Left cardiac atrium (tissue), 4 donors: ENCODE results near the gene GTPBP1. TPM values are rescaled to one million over a fixed set of nuclear protein-coding genes. Genes with fewer than 3 reads are reported as not detected.

Source experiments
- ATAC-seq, 2 donors: fragments of 200-7000 bp; cut with Tn5 transposase; one replicate each; pipeline ENCODE4 v1.9.1; 2020; ENCODE audit warnings: mild to moderate bottlenecking in 2 of 2, moderate library complexity in 2 of 2
- DNase-seq: peaks from one replicate; pipeline ENCODE4 v3.0.0-alpha.2; 2020
- intact Hi-C, 2 donors: fragments of 100-400 bp; cut with DNase I; formaldehyde crosslinking; loops; one replicate each; pipeline versions ENCODE4 v1.14.1 to v1.15.1; 2022 to 2023
- long read RNA-seq: library from polyadenylated mRNA; unstranded; transcript quantifications from one replicate; pipeline ENCODE4 v2.0.0, GENCODE V29; 2021
- total RNA-seq, 2 donors: library from RNA; stranded (reverse); fragmentation: NEBNext Ultra II Directional; extraction: Animal tissue kit (Norgen Biotek cat#: 25700); gene quantifications; one replicate each; pipeline ENCODE4 v1.2.1, GENCODE V29; 2021
- donor health status: DM: no; HTN: yes; CAD: no.
- donor health status: DM: no; HTN: yes; CAD: no; lungs with severe emphysema.
- donor health status: DM: yes; HTN: yes; CAD: no.
- donor health status: Dilated cardiomyopathy.

The GTPBP1 gene
- total RNA-seq: 10 to 100 TPM; 25.1 to 33.5 TPM
- long read RNA-seq, full-length matches to known transcripts: 1 of 22 reads
- long read RNA-seq, partial matches to known transcripts: 14 of 22 reads
- long read RNA-seq, other reads (novel, unspliced or antisense): 7 of 22 reads

DNA sequence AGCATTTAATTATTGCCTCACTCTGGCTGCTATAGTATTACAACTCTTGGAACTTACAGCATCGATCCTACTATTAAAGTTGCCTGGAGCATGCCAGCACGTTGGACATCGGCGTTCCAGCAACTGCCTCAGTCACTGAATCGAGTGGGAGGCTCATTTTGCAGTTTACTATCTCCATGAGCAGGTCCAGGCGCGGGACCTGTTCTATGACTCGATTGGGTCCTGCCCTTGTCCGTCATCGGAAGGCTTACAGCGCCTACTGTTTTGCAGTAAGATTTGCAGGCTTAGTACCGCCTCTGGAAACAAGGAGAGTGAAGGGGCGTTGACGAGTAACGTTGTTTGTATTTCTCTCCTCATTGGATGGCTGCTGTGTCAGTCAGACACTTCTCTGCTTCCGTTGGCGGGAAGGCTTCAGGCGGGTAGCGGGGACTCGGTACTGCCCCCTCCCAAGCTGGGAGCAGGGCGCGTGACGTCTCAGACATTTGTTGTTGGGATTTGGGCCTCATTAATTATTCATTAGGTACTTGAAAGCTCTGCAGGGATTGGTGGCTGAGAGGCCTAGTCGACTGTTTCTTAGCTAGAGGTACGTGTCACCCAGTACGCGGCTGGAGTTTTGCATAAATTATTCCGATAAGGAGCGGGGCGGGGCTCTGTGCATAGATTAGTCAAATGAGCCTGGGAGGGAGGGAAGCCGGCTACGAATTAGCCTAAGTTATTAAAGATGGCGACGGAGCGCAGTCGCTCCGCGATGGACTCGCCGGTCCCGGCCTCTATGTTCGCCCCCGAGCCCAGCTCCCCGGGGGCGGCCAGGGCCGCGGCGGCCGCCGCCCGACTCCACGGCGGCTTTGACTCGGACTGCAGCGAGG is at the start of gene GTPBP1:
TSS of gene GTPBP1 (plus strand) at position 710 of the 866 bp plus-strand sequence. CDS start at position 722, 12 bp downstream.
- ATAC-seq: peak; percentile 88 to 91
- DNase-seq: peak; percentile 98
- intact Hi-C loops: no loop called here

DNA sequence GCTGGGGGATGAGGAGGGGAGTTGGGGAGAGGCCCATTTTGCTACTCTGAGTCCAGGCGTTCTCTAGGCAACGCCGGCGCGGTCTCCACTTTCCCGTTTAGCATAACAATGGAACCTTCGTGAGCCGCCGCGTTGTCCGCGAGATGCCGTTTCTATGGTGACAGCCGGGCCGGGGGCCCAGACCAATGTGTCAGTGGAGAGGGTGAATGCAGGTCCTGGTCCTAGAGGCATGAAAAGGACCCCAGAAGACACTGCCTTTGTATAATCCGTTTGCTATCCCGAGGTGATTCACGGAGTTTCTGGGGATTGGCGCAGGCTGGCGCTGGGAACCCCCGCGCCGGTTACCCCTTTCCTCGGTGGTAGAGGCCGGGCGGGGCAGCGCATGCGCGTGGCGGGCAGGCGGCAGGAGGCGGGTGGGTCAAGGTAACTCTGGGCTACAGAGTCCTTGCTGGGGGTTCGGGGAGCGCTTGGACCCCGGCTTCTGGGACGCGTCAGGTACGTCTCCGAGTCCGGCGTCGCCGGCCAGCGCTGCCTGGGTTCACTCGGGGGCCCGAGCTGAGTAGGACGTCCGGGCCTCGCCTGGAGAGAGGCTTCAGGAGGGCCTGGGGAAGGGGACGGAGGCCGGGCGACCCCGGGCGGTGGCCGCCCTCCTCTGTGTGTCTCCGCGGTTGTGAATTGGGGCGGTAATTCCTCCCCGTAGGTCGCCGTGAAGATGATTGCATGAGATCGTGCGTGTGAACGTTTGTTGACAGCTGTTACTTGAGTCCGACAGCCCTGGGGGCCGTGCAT is 49.3 kb upstream of the GTPBP1 start, which contains the start of the genes CBY1 and FAM227A:
TSS of gene CBY1 (plus strand) at position 383 of the 789 bp plus-strand sequence. CDS start 11,417 bp downstream, outside the sequence.
TSS of gene FAM227A (minus strand) at position 137 of the 789 bp plus-strand sequence. CDS start 6,224 bp downstream, outside the sequence.
- intact Hi-C loops: no loop called here
- peak; percentile 93 for DNase-seq
- peak; percentile 96 to 98 for ATAC-seq

DNA sequence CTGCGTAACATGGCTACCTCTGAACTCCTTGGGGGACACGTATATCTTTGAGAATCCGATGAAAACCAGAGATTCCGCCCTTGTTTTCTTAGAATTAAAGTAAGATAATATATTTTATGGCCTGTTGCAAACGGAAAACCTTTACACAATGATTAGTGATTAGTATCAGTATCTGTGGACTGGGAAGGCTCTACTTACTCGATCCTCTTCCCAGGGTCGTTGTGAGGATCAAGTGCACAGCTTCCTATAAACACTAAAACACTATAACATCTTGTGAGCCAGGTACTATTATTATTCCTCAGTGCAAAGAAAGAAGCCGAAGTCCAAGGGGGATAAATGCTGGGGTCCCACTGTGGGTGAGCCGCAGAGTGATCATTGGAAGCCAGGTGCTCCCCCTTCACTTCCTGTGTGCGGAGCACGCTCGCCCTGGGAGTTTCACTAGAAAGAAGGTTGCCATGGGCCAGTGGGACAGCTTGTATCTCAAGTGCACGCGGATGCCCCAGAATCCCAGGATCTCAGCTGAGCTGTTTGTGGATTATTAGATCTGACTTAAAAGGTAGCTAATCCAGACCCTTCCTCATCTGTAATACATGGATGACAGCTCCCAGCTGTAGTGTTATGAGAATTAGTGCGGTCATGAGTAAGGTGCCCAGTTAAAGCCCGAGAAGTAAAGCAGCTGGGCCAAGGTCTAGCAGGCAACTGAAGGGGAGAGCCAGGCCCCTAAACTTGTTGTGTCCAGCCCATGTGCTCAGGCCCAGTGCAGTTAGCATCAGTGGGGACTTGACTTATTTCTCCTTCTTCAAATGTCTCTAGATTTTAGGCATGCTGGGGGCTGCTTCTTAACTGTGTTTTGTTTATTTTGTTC is 48.5 kb upstream of the GTPBP1 start:
- peak in 1 of 2 donors; percentile 5 for ATAC-seq
- intact Hi-C loops: no loop called here
- DNase-seq: no peak

DNA sequence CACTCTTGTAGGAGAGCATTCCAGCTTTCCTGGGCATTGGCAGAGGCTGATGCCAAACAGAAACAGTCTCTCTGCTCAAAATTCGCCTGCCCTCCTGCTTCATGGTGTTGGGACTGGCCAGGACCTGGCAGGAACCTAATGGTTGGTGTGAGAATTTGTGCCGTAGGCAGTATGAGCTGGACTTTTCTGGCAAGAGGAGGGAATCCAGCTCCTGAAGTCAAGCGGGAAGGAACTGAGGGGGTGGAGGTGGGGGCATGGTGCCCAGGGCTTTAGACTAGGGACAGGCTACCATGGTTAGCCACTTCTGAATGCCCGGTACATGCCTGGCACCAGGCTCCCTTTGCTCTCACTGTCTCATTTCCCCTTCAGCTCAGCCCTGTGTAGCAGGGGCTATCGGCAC is 30.9 kb upstream of the GTPBP1 start:
- intact Hi-C loops: no loop called here
- no peak for ATAC-seq
- no peak for DNase-seq

DNA sequence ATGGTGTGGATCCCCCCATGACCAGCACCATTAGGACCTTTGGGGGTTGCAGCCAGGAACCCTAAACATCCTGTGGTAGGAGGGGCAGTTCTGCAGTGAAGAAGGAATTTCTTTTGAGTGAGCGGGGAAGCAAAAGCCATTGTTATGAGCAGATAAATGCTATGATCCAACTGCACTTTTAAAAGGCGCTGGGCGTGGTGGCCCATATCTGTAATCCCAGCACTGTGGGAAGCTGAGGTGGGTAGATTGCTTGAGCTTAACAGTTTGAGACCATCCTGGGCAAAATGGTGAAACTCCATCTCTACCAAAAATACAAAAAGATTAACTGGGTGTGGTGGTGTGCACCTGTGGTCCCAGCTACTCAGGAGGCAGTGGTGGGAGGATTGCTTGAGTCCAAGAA is 29.9 kb upstream of the GTPBP1 start:
- intact Hi-C loops: no loop called here
- ATAC-seq: no peak
- no peak for DNase-seq

DNA sequence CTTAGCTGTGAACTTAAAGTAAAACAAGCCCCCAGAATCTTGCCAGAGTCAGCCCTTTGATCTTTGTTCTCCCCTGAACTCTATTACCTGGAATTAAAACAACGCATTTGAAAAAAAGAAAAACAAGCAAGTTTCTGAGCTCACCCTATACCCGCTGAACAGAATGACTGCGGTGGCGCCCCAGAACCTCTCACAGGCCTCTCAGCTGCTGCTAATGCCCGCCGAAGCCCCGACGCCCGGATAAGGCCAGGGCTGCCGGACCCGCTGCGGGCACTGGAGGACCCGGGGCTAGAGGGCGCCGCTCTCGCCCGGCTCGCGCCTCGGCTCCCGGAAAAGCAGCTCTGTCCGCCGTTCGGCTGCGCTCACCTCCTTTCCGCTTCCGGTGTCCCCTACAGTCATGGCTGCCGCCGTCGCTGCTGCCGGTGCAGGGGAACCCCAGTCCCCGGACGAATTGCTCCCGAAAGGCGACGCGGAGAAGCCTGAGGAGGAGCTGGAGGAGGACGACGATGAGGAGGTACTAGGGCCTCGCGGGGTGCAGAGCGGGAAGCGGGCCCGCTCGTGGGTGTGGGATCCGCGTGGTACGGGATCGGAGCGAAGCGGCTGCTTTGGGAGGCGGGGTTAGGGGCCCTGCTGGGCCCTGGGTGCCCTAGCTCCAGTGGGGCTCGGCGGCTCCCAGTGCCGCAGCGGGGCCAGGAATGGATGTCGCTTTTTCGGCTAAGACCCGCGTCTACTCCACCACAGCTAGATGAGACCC is 24.0 kb upstream of the GTPBP1 start, which contains the start of gene TOMM22:
TSS of gene TOMM22 (plus strand) at position 376 of the 754 bp plus-strand sequence. CDS start at position 398, 22 bp downstream.
- ATAC-seq: peak; percentile 99 to 100
- peak; percentile 92 for DNase-seq
- intact Hi-C loops: no loop called here

DNA sequence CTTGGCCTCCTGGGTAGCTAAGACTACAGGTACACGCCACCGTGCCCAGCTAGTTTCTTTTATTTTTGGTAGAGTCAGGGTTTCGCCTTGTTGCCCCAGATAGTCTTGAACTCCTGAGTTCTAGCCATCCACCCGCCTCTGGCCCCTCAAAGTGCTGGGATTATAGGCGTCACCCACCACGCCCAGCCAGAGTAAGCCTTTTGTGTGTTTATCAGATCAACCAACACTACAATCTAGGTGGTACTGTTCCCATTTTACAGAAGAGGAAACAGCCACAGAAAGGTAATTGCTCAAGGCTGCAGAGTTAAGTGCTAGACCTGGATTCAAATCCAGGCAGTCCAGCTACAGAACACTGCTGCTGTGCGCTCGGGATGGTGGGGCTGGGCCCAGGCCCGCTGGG is 20.8 kb upstream of the GTPBP1 start:
- intact Hi-C loops: no loop called here
- no peak for ATAC-seq
- no peak for DNase-seq

DNA sequence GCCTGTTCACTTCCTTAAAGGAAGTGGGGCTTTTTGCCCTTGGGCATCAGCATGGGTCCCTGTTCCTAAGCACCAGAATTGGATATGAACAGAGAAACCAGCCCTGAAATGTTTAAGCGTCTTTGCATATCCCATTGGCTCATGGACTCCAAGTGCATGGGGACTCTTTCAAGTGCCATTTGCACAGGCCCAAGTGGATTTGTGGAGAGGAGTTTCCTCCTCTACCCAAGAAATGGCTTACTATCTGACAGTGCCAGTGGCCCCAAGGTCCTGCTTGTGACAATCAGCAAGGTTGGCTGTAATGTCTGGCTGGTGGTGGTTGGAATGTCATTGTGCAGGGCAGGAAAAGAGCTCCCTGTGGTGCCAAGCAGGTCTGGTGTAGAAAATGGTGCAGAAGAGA is 20.0 kb upstream of the GTPBP1 start:
- intact Hi-C loops: no loop called here
- ATAC-seq (no peak), DNase-seq (no peak)

DNA sequence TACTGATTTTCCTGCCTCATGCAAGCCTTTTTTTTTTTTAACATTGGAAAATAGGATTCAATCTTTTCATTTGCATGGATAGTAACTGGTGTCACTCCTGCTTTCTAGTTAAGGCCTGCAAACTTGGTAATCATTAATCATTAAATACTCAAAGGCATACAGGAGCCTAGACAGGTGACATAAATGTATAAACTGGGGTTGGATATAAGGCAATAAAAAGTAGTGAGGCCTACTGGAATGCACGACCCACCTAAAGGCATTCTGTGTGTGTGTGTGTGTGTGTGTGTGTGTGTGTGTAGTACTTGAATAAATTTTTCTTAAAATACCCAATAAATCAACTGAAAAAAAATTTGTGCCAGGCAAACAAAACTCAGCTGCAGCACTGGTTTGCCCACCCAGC is 16.1 kb upstream of the GTPBP1 start:
- DNase-seq: no peak
- ATAC-seq: no peak
- intact Hi-C loops: no loop called here

DNA sequence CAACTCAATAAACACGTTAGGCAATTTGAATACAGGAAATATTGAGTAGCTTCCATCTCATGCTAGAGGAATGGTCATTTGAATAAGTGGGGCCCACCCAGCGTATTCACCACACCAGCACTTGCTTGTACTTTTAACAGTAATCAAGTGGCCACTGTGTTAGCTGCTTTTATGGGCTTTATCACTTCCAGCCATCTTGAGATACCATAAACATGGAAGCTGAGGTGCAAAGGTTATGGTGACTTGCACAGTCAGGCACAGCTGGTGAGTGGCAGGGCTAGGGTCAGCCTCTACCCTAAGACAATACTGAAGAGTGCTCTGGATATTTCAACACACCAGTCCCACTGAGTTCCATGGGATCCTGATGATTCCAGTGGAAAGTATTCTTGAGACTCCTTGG is 11.7 kb upstream of the GTPBP1 start:
- ATAC-seq (no peak), DNase-seq (no peak)
- intact Hi-C loops: no loop called here

DNA sequence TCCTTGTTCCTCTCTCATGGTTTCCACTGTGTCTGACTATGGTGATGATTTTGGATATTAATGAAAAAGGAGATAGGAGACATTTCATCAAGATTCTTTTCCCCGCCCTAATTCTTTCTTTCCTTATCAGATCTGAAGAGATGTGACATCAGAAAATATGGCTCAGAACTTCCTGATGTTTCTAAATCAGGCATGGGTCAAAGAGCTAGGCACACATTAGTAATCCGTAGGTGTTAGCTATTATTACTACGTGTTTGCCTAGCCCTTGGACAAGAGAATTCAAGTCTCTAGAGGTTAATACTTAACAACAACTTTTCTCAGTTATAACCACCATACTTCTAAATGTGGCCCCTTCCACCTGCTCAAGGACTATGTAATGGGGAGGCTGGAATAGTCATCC is 10.8 kb upstream of the GTPBP1 start:
- no peak for ATAC-seq
- no peak for DNase-seq
- intact Hi-C loops: no loop called here

DNA sequence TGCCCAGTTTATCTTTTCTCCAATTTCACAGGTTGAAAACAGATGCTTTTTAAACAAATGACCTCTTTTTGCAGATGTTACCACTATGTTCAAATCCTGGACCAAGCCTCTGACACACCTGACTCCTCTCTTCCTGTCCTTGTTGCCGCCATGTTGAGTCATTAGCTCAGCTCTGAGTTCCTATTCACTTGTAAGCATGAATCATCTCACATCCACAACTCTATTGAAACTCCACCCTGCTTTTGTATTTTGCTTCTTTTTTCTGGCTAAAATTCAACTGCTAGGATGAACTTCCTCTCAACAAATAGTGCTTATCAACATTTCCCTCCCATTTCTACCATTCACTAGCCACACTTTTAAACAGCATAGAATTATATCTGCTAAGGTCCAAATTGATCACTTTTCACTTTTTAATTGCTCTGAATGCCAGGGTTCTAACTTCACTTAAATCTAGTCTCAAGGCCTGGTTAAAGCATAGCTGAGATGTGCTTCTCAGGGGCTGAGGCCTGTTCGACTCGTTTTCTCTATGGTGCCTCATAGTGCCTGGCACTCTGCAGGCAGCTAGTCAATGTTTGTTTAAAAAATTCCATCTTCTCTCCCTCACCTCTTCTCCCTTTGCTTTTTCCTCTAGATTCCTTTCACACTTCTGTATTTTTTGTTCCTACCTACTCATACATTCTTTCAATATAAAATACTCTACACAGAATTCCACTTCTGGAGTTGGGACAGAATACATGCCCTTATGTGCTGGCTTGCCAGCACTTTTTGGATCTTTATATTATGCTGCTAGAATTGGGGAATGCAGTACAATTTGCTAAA is 8.9 kb upstream of the GTPBP1 start:
- intact Hi-C loops: no loop called here
- DNase-seq (no peak), ATAC-seq (peak in 1 of 2 donors; percentile 36)

DNA sequence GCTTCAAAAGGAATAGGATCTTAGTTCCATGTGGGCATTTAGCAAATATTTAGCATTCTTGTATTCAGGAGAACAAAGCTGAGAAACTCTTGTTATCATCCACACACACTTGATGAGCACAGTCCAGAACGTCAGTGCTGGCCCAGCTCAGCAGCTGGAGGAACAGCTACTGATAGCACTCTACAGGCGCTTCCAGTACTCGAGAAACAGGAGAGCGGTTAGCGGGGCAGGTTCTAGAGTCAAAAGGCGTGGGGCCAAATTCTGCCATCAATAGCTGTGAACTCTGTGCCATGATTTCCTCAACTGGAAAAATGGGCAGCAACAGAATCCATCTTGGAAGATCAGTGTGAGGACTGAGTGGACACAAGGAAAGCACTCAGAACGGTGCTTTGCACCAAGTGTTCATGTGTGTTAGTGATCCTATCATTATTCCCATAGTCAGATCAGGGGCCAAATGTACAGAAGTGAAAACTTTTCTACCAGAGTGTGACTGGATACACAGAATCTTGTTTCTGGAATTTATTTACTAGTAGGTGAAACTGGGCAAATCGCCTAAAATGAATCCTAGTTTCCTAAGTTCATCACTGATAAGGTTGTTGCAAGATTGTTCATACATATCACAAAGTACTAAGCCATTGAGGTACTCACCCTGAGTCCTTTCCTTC is 8.2 kb upstream of the GTPBP1 start:
- DNase-seq (peak; percentile 61), ATAC-seq (peak in 1 of 2 donors; percentile 4)
- intact Hi-C loops: no loop called here

DNA sequence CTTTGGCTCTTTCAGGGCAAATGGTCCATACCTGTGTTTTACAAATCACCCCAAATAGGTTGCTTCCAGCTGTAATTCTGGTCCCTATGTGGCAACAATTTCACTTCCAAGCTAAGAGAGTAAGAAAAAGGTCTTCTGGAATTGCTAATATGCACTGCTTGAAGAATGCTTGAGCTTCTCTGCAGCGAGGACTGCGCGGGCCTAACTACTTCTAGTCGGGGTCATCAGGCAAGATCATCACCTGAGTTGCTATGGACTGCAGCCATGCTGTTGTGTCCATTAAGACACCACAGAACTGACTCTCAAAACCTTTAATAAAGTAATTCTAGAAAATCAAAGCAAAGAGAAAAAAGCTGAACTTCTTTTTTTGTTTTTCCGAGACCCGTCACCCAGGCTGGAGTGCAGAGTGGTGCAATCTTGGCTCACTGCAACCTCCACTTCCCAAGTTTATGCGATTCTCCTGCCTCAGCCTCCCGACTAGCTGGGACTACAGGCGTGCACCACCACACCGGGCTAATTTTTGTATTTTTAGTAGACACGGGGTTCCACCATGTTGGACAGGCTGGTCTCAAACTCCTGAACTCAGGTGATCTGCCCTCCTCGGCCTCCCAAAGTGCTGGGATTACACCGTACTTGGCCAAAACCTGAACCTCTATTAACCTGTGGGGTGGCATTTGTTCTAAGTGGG is 7.2 kb upstream of the GTPBP1 start:
- ATAC-seq: no peak
- intact Hi-C loops: no loop called here

DNA sequence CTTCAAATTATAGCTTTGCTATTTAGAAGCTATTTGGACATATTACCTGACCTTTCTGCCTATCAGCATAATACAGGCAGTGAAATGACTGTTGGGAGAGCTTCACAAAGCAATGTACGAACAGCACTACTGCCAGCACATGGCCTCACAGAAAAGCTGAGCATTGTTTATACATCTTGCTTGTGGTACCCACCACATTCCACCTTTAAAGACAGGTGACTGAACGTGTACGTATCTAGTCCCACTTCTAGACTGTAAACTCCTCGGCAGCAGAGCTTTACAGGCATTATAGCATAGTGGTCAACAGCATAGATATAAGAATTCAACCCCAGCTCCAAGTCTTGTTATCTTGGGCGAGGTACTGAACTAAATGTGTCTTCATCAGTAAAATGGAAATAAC is 6.6 kb upstream of the GTPBP1 start:
- DNase-seq (no peak), ATAC-seq (no peak)
- intact Hi-C loops: no loop called here

More for the DNA sequence above, 7.2 kb upstream of the GTPBP1 start:
- no peak for DNase-seq

DNA sequence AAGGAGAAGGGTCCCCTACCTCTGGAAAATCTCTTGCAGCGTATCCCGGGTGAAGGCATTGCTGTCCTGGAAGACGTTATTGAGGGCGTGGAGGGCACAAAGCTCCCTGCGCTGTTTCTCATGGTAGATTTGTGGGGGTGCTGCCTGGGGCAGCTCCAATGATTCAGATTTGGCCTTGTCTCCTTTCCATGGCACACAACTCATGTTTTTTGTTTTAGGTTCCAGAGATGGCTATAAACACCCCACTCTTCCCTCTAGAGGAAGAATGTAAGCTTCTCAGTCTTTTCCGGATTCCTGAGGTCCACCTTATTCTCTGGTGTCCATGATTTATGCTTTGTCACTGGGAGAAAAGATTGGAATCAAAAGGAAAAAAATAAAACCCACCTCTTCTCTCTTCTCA is 6.0 kb upstream of the GTPBP1 start:
- ATAC-seq: no peak
- intact Hi-C loops: no loop called here
- DNase-seq: no peak
